Muscle layer of colon (tissue), 2 donors: ENCODE data around the gene TOMM40.
"Not testable (repeated sequence)": the region's sequence is repeated elsewhere in the genome, so short reads cannot be mapped to it uniquely, and the experiment has no call there.

ENCODE experiments used
- H3K27ac ChIP-seq: one replicate; pipeline ENCODE4 v1.7.0; 2013; ENCODE audit warnings: low read depth, mild to moderate bottlenecking, low read length, moderate library complexity
- H3K27me3 ChIP-seq, 2 donors: one replicate each; pipeline ENCODE4 v1.7.0; 2013; ENCODE audit warnings: low read length in 2 of 2, mild to moderate bottlenecking in 2 of 2; ENCODE audit not compliant: insufficient read depth in 2 of 2, control insufficient read depth in 1 of 2
- H3K36me3 ChIP-seq: one replicate; pipeline ENCODE4 v1.7.0; 2013; ENCODE audit warnings: mild to moderate bottlenecking, low read length; ENCODE audit not compliant: insufficient read depth
- H3K4me1 ChIP-seq: one replicate; pipeline ENCODE4 v1.7.0; 2013; ENCODE audit warnings: mild to moderate bottlenecking, low read length; ENCODE audit not compliant: insufficient read depth
- H3K4me3 ChIP-seq, 2 donors: one replicate each; pipeline ENCODE4 v1.7.0; 2013; ENCODE audit warnings: low read length in 2 of 2, low read depth in 1 of 2, mild to moderate bottlenecking in 1 of 2, moderate library complexity in 1 of 2
- H3K9ac ChIP-seq: one replicate; pipeline ENCODE4 v1.7.0; 2013; ENCODE audit warnings: low read length
- H3K9me3 ChIP-seq: one replicate; pipeline ENCODE4 v1.7.0; 2013; ENCODE audit warnings: mild to moderate bottlenecking, low read length
- donor health status: abdominal sarcoma.
- donor health status: Adenocarcinoma of cecum.

TOMM40 gene

GRCh38 chr19:44875666-44876451 lies 15.2 kb upstream of the TOMM40 start:
- no peaks in the 10 kb centered on the region for H3K27me3 ChIP-seq
- no peak overlapping the region for H3K4me3 ChIP-seq
- H3K36me3 ChIP-seq: peaks cover 54% of the 10 kb centered on the region
- no peak overlapping the region for H3K27ac ChIP-seq
- H3K9me3 ChIP-seq: no peaks in the 10 kb centered on the region
- H3K9ac ChIP-seq: no peak overlapping the region
- H3K4me1 ChIP-seq: no peaks in the 10 kb centered on the region

GRCh38 chr19:44876930-44877535 lies 14.0 kb upstream of the TOMM40 start:
- no peak overlapping the region for H3K4me3 ChIP-seq

GRCh38 chr19:44878120-44878865 lies 12.8 kb upstream of the TOMM40 start:
- no peaks in the 10 kb centered on the region for H3K9me3 ChIP-seq
- H3K4me1 ChIP-seq: no peaks in the 10 kb centered on the region
- H3K9ac ChIP-seq: no peak overlapping the region
- no peak overlapping the region for H3K27ac ChIP-seq
- no peaks in the 10 kb centered on the region for H3K27me3 ChIP-seq
- H3K36me3 ChIP-seq: peaks cover 38% of the 10 kb centered on the region
- H3K4me3 ChIP-seq: no peak overlapping the region

More at GRCh38 chr19:44876930-44877535, 14.0 kb upstream of the TOMM40 start:
- peaks cover 48% of the 10 kb centered on the region for H3K36me3 ChIP-seq
- no peaks in the 10 kb centered on the region for H3K9me3 ChIP-seq
- H3K9ac ChIP-seq: no peak overlapping the region
- H3K27ac ChIP-seq: no peak overlapping the region
- H3K27me3 ChIP-seq: no peaks in the 10 kb centered on the region
- no peaks in the 10 kb centered on the region for H3K4me1 ChIP-seq

GRCh38 chr19:44879309-44880065 lies 11.6 kb upstream of the TOMM40 start:
- Histone ChIP-seq H3K27me3 (no peaks in the 10 kb centered on the region), H3K27ac (no peak overlapping the region), H3K4me3 (no peak overlapping the region), H3K36me3 (peaks cover 30% of the 10 kb centered on the region), H3K9ac (no peak overlapping the region), H3K9me3 (no peaks in the 10 kb centered on the region), H3K4me1 (no peaks in the 10 kb centered on the region)

- Histone ChIP-seq H3K4me3 (no peak overlapping the region), H3K9me3 (no peaks in the 10 kb centered on the region), H3K9ac (no peak overlapping the region), H3K4me1 (no peaks in the 10 kb centered on the region), H3K27me3 (no peaks in the 10 kb centered on the region), H3K27ac (no peak overlapping the region), H3K36me3 (peaks cover 14% of the 10 kb centered on the region)
Observed at GRCh38 chr19:44882063-44882462, 9.0 kb upstream of the TOMM40 start.

GRCh38 chr19:44882619-44883397 lies 8.2 kb upstream of the TOMM40 start:
- not testable (repeated sequence) for H3K9me3 ChIP-seq, H3K27ac ChIP-seq, H3K27me3 ChIP-seq, H3K4me1 ChIP-seq, H3K9ac ChIP-seq, H3K4me3 ChIP-seq
- H3K36me3 ChIP-seq: peaks cover 17% of the 10 kb centered on the region

- Histone ChIP-seq H3K4me1 (no peaks in the 10 kb centered on the region), H3K4me3 (no peak overlapping the region), H3K27me3 (no peaks in the 10 kb centered on the region), H3K27ac (no peak overlapping the region), H3K9me3 (no peaks in the 10 kb centered on the region), H3K36me3 (peaks cover 23% of the 10 kb centered on the region), H3K9ac (no peak overlapping the region)
Observed at GRCh38 chr19:44883922-44884321, 7.1 kb upstream of the TOMM40 start.

- H3K9ac ChIP-seq: no peak overlapping the region
- no peak overlapping the region for H3K27ac ChIP-seq
- no peak overlapping the region for H3K4me3 ChIP-seq
- H3K9me3 ChIP-seq: no peaks in the 10 kb centered on the region
- H3K4me1 ChIP-seq: peaks cover 3% of the 10 kb centered on the region
- H3K36me3 ChIP-seq: peaks cover 23% of the 10 kb centered on the region
- H3K27me3 ChIP-seq: no peaks in the 10 kb centered on the region
Observed at GRCh38 chr19:44884566-44884965, 6.5 kb upstream of the TOMM40 start.

- Histone ChIP-seq H3K27ac (no peak overlapping the region), H3K36me3 (peaks cover 23% of the 10 kb centered on the region), H3K9ac (no peak overlapping the region), H3K4me3 (no peak overlapping the region), H3K9me3 (no peaks in the 10 kb centered on the region), H3K27me3 (no peaks in the 10 kb centered on the region), H3K4me1 (peaks cover 8% of the 10 kb centered on the region)
Observed at GRCh38 chr19:44886141-44886540, 4.9 kb upstream of the TOMM40 start.

GRCh38 chr19:44887648-44888047 lies 3.4 kb upstream of the TOMM40 start:
- H3K27ac ChIP-seq: no peak overlapping the region
- H3K4me3 ChIP-seq: no peak overlapping the region
- H3K36me3 ChIP-seq: peaks cover 24% of the 10 kb centered on the region
- H3K9me3 ChIP-seq: no peaks in the 10 kb centered on the region
- H3K4me1 ChIP-seq: peaks cover 19% of the 10 kb centered on the region
- no peak overlapping the region for H3K9ac ChIP-seq
- H3K27me3 ChIP-seq: no peaks in the 10 kb centered on the region
